IMR-90 (cell line): ENCODE results near the gene MYOM1. TPM values are rescaled to one million over a fixed set of nuclear protein-coding genes. Genes with fewer than 3 reads are reported as not detected.

ENCODE experiments used
- ATAC-seq: fragments of 200-7000 bp; cut with Tn5 transposase; 2 replicates; pipeline ENCODE4 v1.9.1; 2020; ENCODE audit warnings: low read depth, mild to moderate bottlenecking, moderate library complexity
- BruUV-seq: library from RNA; stranded (reverse); fragments of 400-500 nt; replicated peaks from 2 replicates; lab custom pipeline; 2021; lab: Mats Ljungman, UMichigan
- CTCF ChIA-PET: fragments of 300-600 bp; formaldehyde crosslinking; extraction: SDS; loops from one replicate; lab custom pipeline; 2021; ENCODE audit warnings: antibody characterized with exemption; lab: Yijun Ruan, JAX
- POLR2A ChIA-PET: fragments of 300-600 bp; sonication (Branson Sonifier 250); formaldehyde crosslinking; loops from one replicate; lab custom pipeline; 2022; ENCODE audit warnings: antibody characterized with exemption; ENCODE audit not compliant: unreplicated experiment; lab: Charles Lee
- DNase-seq: peaks from one replicate; pipeline ENCODE4 v3.0.0; 2013
- H2AFZ ChIP-seq: replicated peaks from 2 replicates; pipeline ENCODE3; 2013; ENCODE audit warnings: low read length, mild to moderate bottlenecking; ENCODE audit not compliant: poor library complexity
- H2AK5ac ChIP-seq: 2 replicates; pipeline ENCODE4 v1.6.1; 2013; ENCODE audit warnings: low read depth, low read length, inconsistent platforms
- H2AK9ac ChIP-seq: replicated peaks from 2 replicates; pipeline ENCODE3; 2013; ENCODE audit warnings: mild to moderate bottlenecking, low read depth, low read length, moderate library complexity; ENCODE audit not compliant: poor library complexity
- H2BK120ac ChIP-seq: 2 replicates; pipeline ENCODE4 v1.6.1; 2013; ENCODE audit warnings: low read depth, low read length, inconsistent platforms
- H2BK15ac ChIP-seq: 3 replicates; pipeline ENCODE4 v1.6.1; 2013; ENCODE audit warnings: low read depth, low read length, inconsistent platforms
- H2BK20ac ChIP-seq: 2 replicates; pipeline ENCODE4 v1.6.1; 2013; ENCODE audit warnings: low read depth, mild to moderate bottlenecking, inconsistent platforms, low read length, moderate library complexity
- H2BK5ac ChIP-seq: 2 replicates; pipeline ENCODE4 v1.6.1; 2013; ENCODE audit warnings: mild to moderate bottlenecking, low read depth, low read length, inconsistent platforms; ENCODE audit not compliant: poor library complexity, severe bottlenecking
- H3K14ac ChIP-seq: replicated peaks from 2 replicates; pipeline ENCODE4 v1.6.1; 2013; ENCODE audit warnings: low read depth, low read length, inconsistent platforms
- H3K18ac ChIP-seq: 2 replicates; pipeline ENCODE4 v1.6.1; 2013; ENCODE audit warnings: low read depth, low read length, control low read depth
- H3K23ac ChIP-seq: 2 replicates; pipeline ENCODE4 v1.6.1; 2013; ENCODE audit warnings: low read depth, low read length, inconsistent platforms
- H3K27ac ChIP-seq: 2 replicates; pipeline ENCODE4 v1.5.1; 2013; ENCODE audit warnings: mild to moderate bottlenecking, control low read depth, low read length; ENCODE audit not compliant: insufficient read depth
- H3K27me3 ChIP-seq: 2 replicates; pipeline ENCODE4 v1.6.1; 2013; ENCODE audit warnings: low read length; ENCODE audit not compliant: control insufficient read depth, insufficient read depth
- H3K36me3 ChIP-seq: 2 replicates; pipeline ENCODE4 v1.6.1; 2013; ENCODE audit warnings: low read length, mixed read lengths; ENCODE audit not compliant: control insufficient read depth, insufficient read depth
- H3K4ac ChIP-seq: 2 replicates; pipeline ENCODE4 v1.6.1; 2013; ENCODE audit warnings: low read depth, low read length, inconsistent platforms
- H3K4me1 ChIP-seq: 2 replicates; pipeline ENCODE4 v1.6.1; 2013; ENCODE audit warnings: low read length, mixed read lengths; ENCODE audit not compliant: control insufficient read depth, insufficient read depth
- H3K4me2 ChIP-seq: 2 replicates; pipeline ENCODE4 v1.6.1; 2013; ENCODE audit warnings: low read depth, mild to moderate bottlenecking, control low read depth, low read length, moderate library complexity
- H3K4me3 ChIP-seq: 2 replicates; pipeline ENCODE4 v1.5.1; 2013; ENCODE audit warnings: low read depth, mild to moderate bottlenecking, control low read depth, low read length, moderate library complexity; ENCODE audit not compliant: insufficient read depth
- H3K56ac ChIP-seq: 2 replicates; pipeline ENCODE4 v1.6.1; 2013; ENCODE audit warnings: low read length, inconsistent platforms; ENCODE audit not compliant: insufficient read depth; ENCODE audit errors: extremely low read depth
- H3K79me1 ChIP-seq, 2 experiments: 2 replicates each; pipeline ENCODE4 v1.6.1; 2013; ENCODE audit warnings: low read length in 2 of 2, inconsistent platforms in 1 of 2, low read depth in 1 of 2
- H3K9ac ChIP-seq: 2 replicates; pipeline ENCODE4 v1.6.1; 2013; ENCODE audit warnings: low read depth, low read length, control low read depth
- H3K9me1 ChIP-seq: 2 replicates; pipeline ENCODE4 v1.6.1; 2013; ENCODE audit warnings: low read length, inconsistent platforms; ENCODE audit not compliant: insufficient read depth
- H3K9me3 ChIP-seq: 2 replicates; pipeline ENCODE4 v1.6.1; 2013; ENCODE audit warnings: low read length; ENCODE audit not compliant: control insufficient read depth, insufficient read depth
- H4K20me1 ChIP-seq: 2 replicates; pipeline ENCODE4 v1.6.1; 2013; ENCODE audit warnings: low read length, inconsistent platforms; ENCODE audit not compliant: insufficient read depth
- H4K5ac ChIP-seq: 2 replicates; pipeline ENCODE4 v1.6.1; 2013; ENCODE audit warnings: mild to moderate bottlenecking, low read depth, low read length, control low read depth
- H4K8ac ChIP-seq, 2 experiments: 2 replicates each; pipeline ENCODE4 v1.6.1; 2013; ENCODE audit warnings: low read depth in 2 of 2, low read length in 2 of 2, control low read depth in 1 of 2, inconsistent platforms in 1 of 2
- H4K91ac ChIP-seq: 2 replicates; pipeline ENCODE4 v1.6.1; 2013; ENCODE audit warnings: low read depth, low read length, inconsistent platforms; ENCODE audit not compliant: insufficient read depth
- BHLHE40 ChIP-seq: fragments of 150-350 bp; IDR thresholded peaks from 2 replicates; pipeline ENCODE4 v1.6.1; 2016; ENCODE audit warnings: mild to moderate bottlenecking, low read depth, low read length
- CHD1 ChIP-seq: IDR thresholded peaks from 2 replicates; pipeline ENCODE4 v1.6.1; 2012; ENCODE audit warnings: low read depth, low read length, improper control_type of control experiment
- FOS ChIP-seq: fragments of 150-350 bp; IDR thresholded peaks from 2 replicates; pipeline ENCODE4 v1.6.1; 2016; ENCODE audit warnings: low read depth, low read length
- MAFK ChIP-seq: IDR thresholded peaks from 2 replicates; pipeline ENCODE4 v1.6.1; 2012; ENCODE audit warnings: low read depth, low read length, improper control_type of control experiment
- MAZ ChIP-seq: IDR thresholded peaks from 2 replicates; pipeline ENCODE4 v1.6.1; 2012; ENCODE audit warnings: low read depth, mild to moderate bottlenecking, low read length, improper control_type of control experiment, moderate library complexity, borderline replicate concordance
- MXI1 ChIP-seq: IDR thresholded peaks from 2 replicates; pipeline ENCODE4 v1.6.1; 2012; ENCODE audit warnings: low read depth, mild to moderate bottlenecking, low read length, moderate library complexity, borderline replicate concordance
- NFE2L2 ChIP-seq: fragments of 150-350 bp; IDR thresholded peaks from 2 replicates; pipeline ENCODE4 v1.6.1; 2016; ENCODE audit warnings: low read depth, mild to moderate bottlenecking, low read length
- RAD21 ChIP-seq: IDR thresholded peaks from 2 replicates; pipeline ENCODE4 v1.6.1; 2012; ENCODE audit warnings: low read length, improper control_type of control experiment
- RCOR1 ChIP-seq: IDR thresholded peaks from 2 replicates; pipeline ENCODE4 v1.6.1; 2012; ENCODE audit warnings: mild to moderate bottlenecking, low read length, improper control_type of control experiment; ENCODE audit not compliant: insufficient replicate concordance
- RFX5 ChIP-seq: IDR thresholded peaks from 2 replicates; pipeline ENCODE4 v1.8.0; 2012; ENCODE audit warnings: low read depth, mild to moderate bottlenecking, low read length, moderate library complexity
- SMC3 ChIP-seq: fragments of 150-350 bp; IDR thresholded peaks from 2 replicates; pipeline ENCODE4 v1.6.1; 2016; ENCODE audit warnings: low read depth, mild to moderate bottlenecking, antibody characterized with exemption, low read length, moderate library complexity
- USF2 ChIP-seq: fragments of 150-350 bp; IDR thresholded peaks from 2 replicates; pipeline ENCODE4 v1.6.1; 2017; ENCODE audit warnings: mild to moderate bottlenecking, antibody characterized with exemption, low read length, low read depth
- WGBS, 2 experiments: methylation state at CpG; one replicate each; pipeline versions ENCODE4 v1.1.5 to v1.1.7; 2013; ENCODE audit warnings: missing lambda C conversion rate in 2 of 2; ENCODE audit not compliant: insufficient read length in 1 of 2; ENCODE audit errors: extremely low coverage in 2 of 2; 5-methylcytosine and 5-hydroxymethylcytosine counted together
- dilution Hi-C: fragments of 300-500 bp; cut with HindIII; formaldehyde crosslinking; loops from one replicate; pipeline ENCODE4 v1.14.3; 2018; ENCODE audit warnings: low sequenced_read_pairs; ENCODE audit not compliant: unreplicated experiment
- in situ Hi-C: fragments of 300-500 bp; cut with MboI; formaldehyde crosslinking; loops from 3 replicates; pipeline ENCODE4 v1.14.3; 2019; ENCODE audit warnings: low sequenced_read_pairs, inconsistent platforms, mixed read lengths
- intact Hi-C: fragments of 100-400 bp; cut with micrococcal nuclease; formaldehyde crosslinking; loops from 2 replicates; pipeline ENCODE4 v1.10.0; 2022
- polyA plus RNA-seq, 3 experiments: library from polyadenylated mRNA; depleted of rRNA; stranded (reverse); fragments of >200 nt; gene quantifications; 2 replicates each; pipeline ENCODE4 v1.2.3, GENCODE V29; 2012; ENCODE audit warnings: low replicate concordance in 1 of 3
- total RNA-seq: library from RNA; depleted of rRNA; stranded (reverse); fragments of >200 nt; gene quantifications from 2 replicates; pipeline ENCODE4 v1.2.3, GENCODE V29; 2012

Gene MYOM1
- total and polyA plus RNA-seq, 2 of the 4 experiments (the other 2 are of a cell fraction): under 0.01 to 0.10 TPM

GRCh38 chr18:3042379-3042778, 177.4 kb downstream of the MYOM1 start:
- Histone ChIP-seq H3K9me3 (no peaks in the 10 kb centered on the region), H3K4ac (no peak overlapping the region), H2AK9ac (no peak overlapping the region), H3K27me3 (no peaks in the 10 kb centered on the region), H4K8ac (no peak overlapping the region), H3K4me2 (no peak overlapping the region), H3K4me1 (peaks cover 6% of the 10 kb centered on the region), H2BK15ac (no peak overlapping the region), H3K4me3 (no peak overlapping the region), H2AFZ (no peak overlapping the region), H4K91ac (no peak overlapping the region), H3K9me1 (peaks cover 3% of the 10 kb centered on the region; the same call in 1 of the 2 replicates), H3K14ac (no peak overlapping the region), H2AK5ac (no peak overlapping the region), H3K9ac (no peak overlapping the region), H3K79me1 (no peaks in the 10 kb centered on the region), H4K20me1 (no peaks in the 10 kb centered on the region), H3K27ac (no peak overlapping the region), H3K18ac (no peak overlapping the region), H3K56ac (no peak overlapping the region), H4K5ac (no peak overlapping the region), H2BK20ac (no peak overlapping the region), H2BK5ac (no peak overlapping the region), H3K36me3 (no peaks in the 10 kb centered on the region), H2BK120ac (no peak overlapping the region), H3K23ac (no peak overlapping the region)
- intact Hi-C loops: no loop called here
- dilution Hi-C loops: no loop called here
- WGBS, 2 experiments: no CpG with 5 or more reads among the region's 2 CpGs
- CTCF ChIA-PET: no interaction called here
- TF ChIP-seq RCOR1 (no peak), MAFK (no peak), MXI1 (no peak), MAZ (no peak), BHLHE40 (no peak), SMC3 (no peak), RAD21 (no peak), USF2 (no peak), FOS (no peak), RFX5 (no peak), NFE2L2 (no peak), CHD1 (no peak)
- DNase-seq (no peak), ATAC-seq (no peak)
- POLR2A ChIA-PET: no interaction called here
- BruUV-seq: no TSS peak
- in situ Hi-C loops: no loop called here
